Measurements from ENCODE around the gene SORBS2.
"Not testable (repeated sequence)": the region's sequence is repeated elsewhere in the genome, so short reads cannot be mapped to it uniquely, and the experiment has no call there.

The SORBS2 gene

DNA sequence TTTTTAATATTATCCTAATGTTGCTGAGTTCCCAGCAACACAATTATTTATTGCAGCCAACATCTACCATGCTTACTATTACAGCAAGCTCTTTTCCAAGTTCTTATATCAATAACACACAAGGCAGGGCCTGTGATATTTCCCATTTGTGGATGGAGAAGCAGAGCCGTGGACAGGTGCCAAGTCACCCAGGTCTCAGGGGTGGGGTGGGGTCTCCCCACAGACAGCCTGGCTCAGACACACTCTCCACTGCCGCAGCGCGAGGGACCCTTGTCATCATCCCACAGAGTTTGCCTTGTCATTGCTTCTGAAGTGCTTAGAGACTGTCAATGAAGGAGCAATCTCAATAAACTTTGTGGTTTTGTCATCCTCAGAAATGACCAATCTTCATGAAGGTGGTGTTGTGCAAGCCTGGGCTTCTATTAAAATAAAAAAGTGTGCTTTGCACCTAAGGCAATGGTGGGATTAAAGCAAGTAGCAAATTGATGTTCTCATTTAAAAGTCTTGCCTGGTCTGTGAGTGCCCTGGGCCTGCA is 76.1 kb downstream of the SORBS2 start:
- DNase-seq (ENCODE audit: low read depth), result no peak

DNA sequence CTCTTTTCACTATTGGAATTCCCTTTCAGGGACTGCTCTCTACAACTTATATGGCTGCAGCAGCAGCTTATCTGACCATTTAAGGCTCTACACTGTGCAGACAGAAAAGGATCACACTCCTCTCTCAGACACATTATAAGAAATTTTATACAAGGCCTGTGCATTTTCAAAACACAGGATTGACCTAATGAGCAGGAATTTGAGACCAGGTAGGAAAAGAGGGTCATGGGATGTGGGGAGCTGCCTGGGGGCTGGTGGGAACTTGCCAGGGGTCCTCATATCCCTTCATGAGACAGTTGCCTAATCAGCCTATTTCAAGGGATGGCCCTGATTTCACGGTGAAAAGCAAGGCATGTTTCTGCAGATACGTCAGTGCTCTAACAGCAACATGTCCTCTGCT is 77.1 kb downstream of the SORBS2 start:
- no peak for DNase-seq (ENCODE audit: low read depth)

GRCh38 chr4:185734214-185734613 is 77.8 kb downstream of the SORBS2 start:
- DNase-seq (ENCODE audit: low read depth), result no peak

- no peak for DNase-seq (ENCODE audit: low read depth)
These were observed 81.0 kb downstream of the SORBS2 start for GRCh38 chr4:185730849-185731608.

DNA sequence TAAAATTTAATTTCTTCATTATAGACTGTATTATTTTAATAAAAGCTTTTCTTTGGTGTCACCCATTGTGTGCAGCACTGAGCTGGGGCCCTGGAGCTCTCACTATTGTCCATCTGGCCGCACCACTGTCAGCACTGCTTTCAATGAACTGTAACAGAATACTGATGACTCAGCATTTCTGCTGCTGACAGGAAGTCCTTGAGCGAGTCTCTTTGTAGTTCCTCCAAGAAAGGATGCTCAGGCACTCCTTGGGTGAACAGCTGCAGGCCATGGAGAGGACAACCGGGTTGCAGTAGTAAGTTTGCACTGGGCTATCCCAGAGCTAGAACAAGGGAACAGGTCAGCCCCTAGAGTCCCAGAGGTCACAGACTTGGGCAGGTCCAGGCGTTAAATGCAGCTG is 81.6 kb downstream of the SORBS2 start:
- no peak for DNase-seq (ENCODE audit: low read depth)

GRCh38 chr4:185729391-185729804 is 82.6 kb downstream of the SORBS2 start:
- no peak for DNase-seq (ENCODE audit: low read depth)

- DNase-seq (ENCODE audit: low read depth), result no peak
These were observed 83.1 kb downstream of the SORBS2 start for GRCh38 chr4:185728893-185729292.

GRCh38 chr4:185726931-185727330 is 85.1 kb downstream of the SORBS2 start:
- no peak for DNase-seq (ENCODE audit: low read depth)

GRCh38 chr4:185723631-185724260 is 88.2 kb downstream of the SORBS2 start:
- no peak for DNase-seq (ENCODE audit: low read depth)

- DNase-seq (ENCODE audit: low read depth), result no peak
These were observed 90.0 kb downstream of the SORBS2 start for GRCh38 chr4:185722029-185722316.

DNA sequence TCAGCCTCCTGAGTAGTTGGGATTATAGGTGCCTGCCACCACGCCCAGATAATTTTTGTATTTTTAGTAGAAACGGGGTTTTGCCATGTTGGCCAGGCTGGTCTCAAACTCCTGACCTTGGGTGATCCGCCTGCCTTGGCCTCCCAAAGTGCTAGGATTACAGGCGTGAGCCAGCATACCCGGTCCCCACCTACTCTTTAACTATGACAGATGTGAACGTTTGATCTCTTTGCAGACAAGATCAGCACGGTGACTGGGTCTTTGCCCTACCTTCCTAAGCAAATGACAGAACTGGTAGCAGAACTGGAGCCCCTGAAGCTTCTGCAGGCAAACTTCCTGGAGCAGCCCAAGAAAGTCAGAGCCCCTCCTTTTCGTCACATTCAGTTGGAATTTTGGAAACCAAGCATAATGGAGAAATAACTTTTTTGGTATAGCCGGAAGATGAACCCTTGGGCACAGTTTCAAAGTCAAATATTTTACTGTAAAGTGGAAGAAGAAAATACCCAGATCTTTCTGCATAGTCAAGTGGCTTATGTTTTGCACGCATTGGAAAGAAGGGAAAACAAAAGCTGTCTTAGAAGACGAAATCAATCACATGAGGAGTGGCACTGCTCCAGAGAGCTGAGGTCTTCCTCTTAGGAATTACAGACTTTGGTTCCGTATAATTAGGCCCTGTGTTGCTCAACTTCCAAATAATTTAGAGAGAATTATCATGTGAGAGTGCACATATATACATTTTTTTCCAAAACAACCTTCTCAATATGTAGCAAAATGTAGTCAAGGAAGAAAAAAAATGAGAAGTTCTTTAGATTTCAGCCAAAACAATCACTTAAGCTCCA is 90.6 kb downstream of the SORBS2 start:
- DNase-seq (ENCODE audit: low read depth), result no peak

DNA sequence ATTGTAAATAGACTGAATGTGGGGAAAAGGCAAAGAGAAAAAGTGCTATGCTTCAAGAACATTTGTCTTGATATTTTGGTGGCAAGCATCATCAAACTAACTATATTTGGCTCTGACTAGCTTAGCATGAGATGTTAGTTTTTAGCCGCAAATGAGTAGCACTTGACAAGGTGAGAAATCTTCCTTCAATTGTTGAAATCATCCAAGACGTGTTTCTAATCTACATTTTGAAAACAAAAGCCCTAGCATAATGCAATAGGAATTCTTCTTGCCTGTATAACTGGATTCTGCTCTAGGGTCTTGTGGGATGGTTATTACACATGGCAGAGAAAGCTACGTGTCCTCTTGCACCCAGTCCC is 92.5 kb downstream of the SORBS2 start:
- DNase-seq (ENCODE audit: low read depth), result no peak

DNA sequence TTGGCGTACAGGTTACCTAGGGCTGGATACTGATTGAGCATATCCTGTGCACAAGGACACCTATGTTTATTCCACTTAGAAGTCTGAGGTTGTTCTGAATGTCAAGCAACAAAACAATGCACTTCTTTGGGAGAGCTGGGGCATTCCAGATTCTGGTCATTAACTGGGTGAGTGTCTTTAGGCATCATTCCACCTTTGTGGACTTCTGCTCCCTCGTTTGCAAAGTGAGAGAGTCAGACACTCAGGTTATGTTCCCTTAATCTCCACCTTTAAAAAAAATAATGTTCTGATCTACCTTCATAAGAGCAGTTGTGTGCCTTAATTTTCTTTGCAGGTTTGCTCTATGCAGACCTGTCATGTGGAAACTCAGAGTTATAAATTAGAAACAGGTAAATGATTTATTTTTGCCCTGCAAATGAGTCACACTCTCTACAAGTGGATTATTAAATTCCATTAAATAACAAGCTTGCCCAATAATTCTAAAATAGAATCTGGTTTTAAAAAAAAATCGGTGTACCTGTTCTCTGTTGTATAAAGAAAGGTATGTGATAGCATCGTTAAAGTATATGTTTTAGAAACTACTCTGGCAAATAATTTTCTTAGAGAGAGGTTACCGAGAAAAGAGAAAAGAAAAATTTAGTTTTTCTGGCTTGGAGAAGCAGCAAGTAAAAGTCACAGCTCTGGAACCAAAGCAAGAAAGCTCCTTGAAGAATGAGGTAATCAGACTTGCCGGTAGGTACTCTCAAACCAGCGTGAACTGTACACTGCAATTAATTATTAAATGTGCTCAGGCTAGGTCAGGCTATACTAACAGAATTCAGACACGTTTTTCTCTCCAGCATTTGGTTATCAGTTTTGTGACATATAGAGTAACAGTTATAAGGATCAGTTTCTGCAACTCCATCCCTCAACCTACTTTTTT is 93.2 kb downstream of the SORBS2 start:
- no peak for DNase-seq (ENCODE audit: low read depth)

- no peak for DNase-seq (ENCODE audit: low read depth)
These were observed 94.6 kb downstream of the SORBS2 start for GRCh38 chr4:185717377-185717741.

DNA sequence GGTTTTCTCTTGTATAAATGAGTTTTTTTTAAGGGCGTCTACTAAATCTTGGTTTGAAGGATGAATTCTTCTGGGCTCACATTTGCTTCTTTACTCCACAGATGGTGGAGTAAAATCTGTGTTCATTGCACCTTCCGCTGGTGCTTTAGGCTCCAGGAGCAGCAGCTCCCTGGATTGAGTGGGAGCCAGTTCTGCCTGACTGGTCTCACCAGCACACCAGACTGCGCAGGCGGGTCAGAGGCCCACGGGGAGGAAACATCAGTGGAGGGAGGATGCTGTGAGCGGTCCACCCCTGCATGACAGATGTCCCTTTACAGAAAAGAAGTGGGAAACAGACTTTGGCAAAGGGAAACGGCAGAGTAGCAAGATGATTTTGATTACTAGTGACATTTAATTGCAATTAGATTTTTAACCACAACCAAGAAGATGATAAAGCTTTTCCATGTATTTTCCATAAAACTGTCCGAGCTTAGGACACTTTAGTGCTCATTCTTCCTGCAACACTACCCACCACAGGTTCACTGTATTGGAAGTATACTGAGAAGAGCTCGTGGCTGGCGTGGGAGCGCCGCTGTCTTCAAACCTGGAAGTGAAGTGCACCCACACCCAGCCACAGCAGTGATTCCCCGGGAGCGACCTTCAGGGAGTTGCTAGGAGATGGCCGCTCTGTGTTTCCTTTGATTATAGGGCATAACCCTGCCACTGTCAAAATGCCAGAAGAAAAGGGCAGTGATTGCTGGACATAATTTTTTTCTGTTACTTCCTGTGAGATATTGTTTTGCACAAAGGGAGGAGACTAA is 95.2 kb downstream of the SORBS2 start:
- no peak for DNase-seq (ENCODE audit: low read depth)

DNA sequence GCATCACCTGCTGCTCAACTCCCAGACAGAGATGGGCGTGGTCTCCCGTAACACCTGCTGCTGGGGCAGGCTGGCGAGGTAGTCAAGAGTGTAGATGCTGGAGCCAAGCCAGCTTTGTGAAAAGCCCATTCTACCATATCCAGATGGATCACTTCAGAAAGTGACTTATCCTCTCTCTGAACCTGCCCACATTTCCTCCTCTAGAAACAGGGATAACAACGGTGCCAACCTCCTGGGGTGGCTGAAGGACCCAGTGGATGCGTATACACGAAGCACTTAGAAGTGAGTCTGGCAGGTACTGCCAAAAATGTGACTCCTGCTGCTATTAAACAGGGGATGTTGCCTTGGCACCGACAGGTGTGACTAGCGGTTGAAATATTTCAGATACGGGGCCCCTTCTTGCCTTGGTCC is 95.8 kb downstream of the SORBS2 start:
- no peak for DNase-seq (ENCODE audit: low read depth)

GRCh38 chr4:185714524-185714923 is 97.5 kb downstream of the SORBS2 start:
- DNase-seq (ENCODE audit: low read depth), result not testable (repeated sequence)

GRCh38 chr4:185713731-185714130 is 98.3 kb downstream of the SORBS2 start:
- DNase-seq (ENCODE audit: low read depth), result no peak

DNA sequence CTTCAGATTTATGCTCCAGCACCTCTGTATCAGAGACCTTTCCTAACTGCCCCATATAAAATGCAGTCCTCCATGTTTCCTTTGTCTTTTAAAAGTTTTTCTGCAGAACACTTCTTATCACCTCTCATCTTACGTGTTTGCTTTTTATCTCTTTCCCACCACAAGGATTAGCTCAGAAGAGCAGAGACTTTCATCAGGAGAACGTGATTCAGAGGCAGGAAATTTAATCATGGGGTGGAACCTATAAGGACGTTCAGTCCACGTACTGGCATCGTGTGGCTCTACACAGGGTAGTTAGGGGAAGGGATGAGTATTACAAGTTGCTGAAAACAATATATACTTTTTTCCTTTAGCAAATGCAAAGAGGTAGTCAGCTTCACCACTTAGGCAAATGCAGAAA is 98.7 kb downstream of the SORBS2 start:
- no peak for DNase-seq (ENCODE audit: low read depth)

DNA sequence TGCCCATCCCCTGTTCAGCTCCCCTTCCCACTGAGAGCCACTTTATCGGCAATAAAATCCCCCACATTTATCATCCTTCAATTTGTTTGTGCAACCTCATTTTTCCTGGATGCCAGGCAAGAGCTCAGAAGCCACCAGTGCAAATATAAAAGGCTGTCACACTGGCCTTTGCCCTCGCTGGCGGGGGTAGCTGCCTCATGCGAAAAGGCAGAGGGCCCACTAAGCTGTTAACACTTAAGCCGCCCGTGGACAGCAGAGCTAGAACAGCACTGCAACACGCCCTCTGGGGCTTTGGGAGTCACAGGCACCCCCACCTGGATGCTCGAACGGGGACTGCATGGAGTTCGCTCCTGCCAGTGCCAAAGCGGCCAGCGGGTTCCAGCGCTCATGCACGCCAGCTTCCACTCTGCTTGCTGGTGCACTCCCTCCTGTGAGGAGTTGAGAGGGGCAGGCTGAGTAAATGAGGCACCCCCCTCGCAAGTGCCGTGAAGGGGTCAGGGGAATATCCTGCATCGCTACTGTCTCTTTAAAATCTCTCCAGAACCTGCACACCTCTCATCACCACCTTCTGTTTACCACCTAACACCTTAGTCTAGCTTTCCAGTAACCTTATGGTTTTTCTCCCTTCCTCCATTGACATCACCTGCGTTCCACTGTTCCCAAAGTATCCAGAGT is 99.5 kb downstream of the SORBS2 start:
- DNase-seq (ENCODE audit: low read depth), result no peak

GRCh38 chr4:185711726-185712125 is 100.3 kb downstream of the SORBS2 start:
- no peak for DNase-seq (ENCODE audit: low read depth)

All from stimulated activated CD8-positive, alpha-beta memory T cell treated with anti-CD3 and anti-CD28 coated beads, Interleukin-15, amount 100 ng/mL, for 24 hours (primary cell).